Astrocyte (in vitro differentiated cells and primary cell): ENCODE results near the gene SORL1. TPM values are rescaled to one million over a fixed set of nuclear protein-coding genes. Genes with fewer than 3 reads are reported as not detected.

Experiments
- DNase-seq: peaks from one replicate; pipeline ENCODE4 v3.0.0-alpha.2; 2010; ENCODE audit warnings: low read depth
- FAIRE-seq: peaks from 2 replicates; lab custom pipeline; 2011; peaks lifted over from hg19 to GRCh38; lab: Jason Lieb, UNC
- H2AFZ ChIP-seq: 2 replicates; pipeline ENCODE4 v1.6.0; 2012; ENCODE audit warnings: low read depth, low read length, inconsistent platforms
- H3K27ac ChIP-seq: 2 replicates; pipeline ENCODE4 v1.5.1; 2011; ENCODE audit warnings: low read depth, low read length, inconsistent platforms
- H3K27me3 ChIP-seq: 2 replicates; pipeline ENCODE4 v1.6.0; 2011; ENCODE audit warnings: low read length, inconsistent platforms; ENCODE audit not compliant: insufficient read depth
- H3K36me3 ChIP-seq: 2 replicates; pipeline ENCODE4 v1.5.1; 2011; ENCODE audit warnings: low read length, inconsistent platforms; ENCODE audit not compliant: insufficient read depth
- H3K4me1 ChIP-seq: 2 replicates; pipeline ENCODE4 v1.5.1; 2011; ENCODE audit warnings: low read length, inconsistent platforms; ENCODE audit not compliant: insufficient read depth
- H3K4me2 ChIP-seq: 2 replicates; pipeline ENCODE4 v1.6.0; 2012; ENCODE audit warnings: low read length, inconsistent platforms
- H3K4me3 ChIP-seq: 2 replicates; pipeline ENCODE4 v1.5.1; 2011; ENCODE audit warnings: low read depth, mild to moderate bottlenecking, low read length, inconsistent platforms; ENCODE audit not compliant: insufficient read depth
- H3K79me2 ChIP-seq: 2 replicates; pipeline ENCODE4 v1.6.0; 2012; ENCODE audit warnings: mild to moderate bottlenecking, low read length, inconsistent platforms; ENCODE audit not compliant: insufficient read depth
- H3K9ac ChIP-seq: 2 replicates; pipeline ENCODE4 v1.6.0; 2012; ENCODE audit warnings: mild to moderate bottlenecking, low read length, inconsistent platforms
- H3K9me3 ChIP-seq: 2 replicates; pipeline ENCODE4 v1.5.1; 2012; ENCODE audit warnings: low read depth, mild to moderate bottlenecking, low read length, inconsistent platforms; ENCODE audit not compliant: insufficient read depth
- H4K20me1 ChIP-seq: 2 replicates; pipeline ENCODE4 v1.6.0; 2012; ENCODE audit warnings: low read length, inconsistent platforms; ENCODE audit not compliant: insufficient read depth
- H3K27ac Mint-ChIP-seq: one replicate; pipeline ENCODE4 v1.8.0; 2021; ENCODE audit warnings: mild to moderate bottlenecking, mixed read lengths; ENCODE audit not compliant: unreplicated experiment
- H3K27me3 Mint-ChIP-seq: one replicate; pipeline ENCODE4 v1.8.0; 2021; ENCODE audit warnings: low read depth, mixed read lengths; ENCODE audit not compliant: unreplicated experiment
- H3K36me3 Mint-ChIP-seq: one replicate; pipeline ENCODE4 v1.8.0; 2021; ENCODE audit warnings: low read depth, mixed read lengths; ENCODE audit not compliant: unreplicated experiment
- H3K4me1 Mint-ChIP-seq: one replicate; pipeline ENCODE4 v1.8.0; 2021; ENCODE audit warnings: low read depth, mixed read lengths; ENCODE audit not compliant: unreplicated experiment
- H3K4me3 Mint-ChIP-seq: one replicate; pipeline ENCODE4 v1.8.0; 2021; ENCODE audit warnings: mild to moderate bottlenecking, moderate library complexity, mixed read lengths; ENCODE audit not compliant: unreplicated experiment
- H3K9me3 Mint-ChIP-seq: one replicate; pipeline ENCODE4 v1.8.0; 2021; ENCODE audit warnings: mild to moderate bottlenecking, mixed read lengths; ENCODE audit not compliant: unreplicated experiment
- CTCF ChIP-seq: IDR thresholded peaks from 2 replicates; pipeline ENCODE4 v1.5.1; 2011; ENCODE audit warnings: low read depth, mild to moderate bottlenecking, inconsistent platforms, low read length, moderate library complexity; ENCODE audit not compliant: insufficient read depth
- EZH2 ChIP-seq: IDR thresholded peaks from 2 replicates; pipeline ENCODE4 v1.6.1; 2012; ENCODE audit warnings: mild to moderate bottlenecking, low read length, inconsistent platforms; ENCODE audit not compliant: insufficient read depth
- total RNA-seq: library from RNA; stranded (reverse); gene quantifications from 2 replicates; pipeline ENCODE4 v1.2.1, GENCODE V29; 2021

Gene SORL1
- total RNA-seq, 1 donor from 2014 or later, result 4.1 TPM

- Histone ChIP-seq H3K27me3 (peaks cover 19% of the 10 kb centered on the region), H3K9me3 (no peaks in the 10 kb centered on the region), H2AFZ (no peak overlapping the region), H3K27ac (no peak overlapping the region), H3K9ac (no peak overlapping the region), H4K20me1 (no peaks in the 10 kb centered on the region), H3K4me2 (no peak overlapping the region), H3K4me3 (no peak overlapping the region), H3K4me1 (no peaks in the 10 kb centered on the region), H3K79me2 (no peaks in the 10 kb centered on the region), H3K36me3 (no peaks in the 10 kb centered on the region)
- DNase-seq (no peak), FAIRE-seq (no peak)
- TF ChIP-seq CTCF (no peak), EZH2 (no peak)
- Mint-ChIP-seq H3K9me3 (peaks cover 17% of the 10 kb centered on the region), H3K4me1 (peaks cover 18% of the 10 kb centered on the region), H3K4me3 (no peak overlapping the region), H3K27me3 (no peaks in the 10 kb centered on the region), H3K27ac (no peak overlapping the region), H3K36me3 (peaks cover 12% of the 10 kb centered on the region)
Measured at GRCh38 chr11:121574801-121575200, 122.7 kb downstream of the SORL1 start.

- Mint-ChIP-seq H3K36me3 (peaks cover 16% of the 10 kb centered on the region), H3K4me1 (peaks cover 18% of the 10 kb centered on the region), H3K4me3 (no peak overlapping the region), H3K9me3 (peaks cover 21% of the 10 kb centered on the region), H3K27me3 (no peaks in the 10 kb centered on the region), H3K27ac (no peak overlapping the region)
- Histone ChIP-seq H3K79me2 (no peaks in the 10 kb centered on the region), H3K9ac (no peak overlapping the region), H3K4me3 (no peak overlapping the region), H3K4me2 (no peak overlapping the region), H2AFZ (no peak overlapping the region), H3K27me3 (peaks cover 19% of the 10 kb centered on the region), H3K36me3 (no peaks in the 10 kb centered on the region), H3K4me1 (no peaks in the 10 kb centered on the region), H4K20me1 (no peaks in the 10 kb centered on the region), H3K9me3 (no peaks in the 10 kb centered on the region), H3K27ac (no peak overlapping the region)
- no peak for FAIRE-seq
- TF ChIP-seq CTCF, result no peak
- no peak for TF ChIP-seq EZH2
- DNase-seq, result peak; percentile 41
Measured at GRCh38 chr11:121575250-121575962, 123.3 kb downstream of the SORL1 start.

DNA sequence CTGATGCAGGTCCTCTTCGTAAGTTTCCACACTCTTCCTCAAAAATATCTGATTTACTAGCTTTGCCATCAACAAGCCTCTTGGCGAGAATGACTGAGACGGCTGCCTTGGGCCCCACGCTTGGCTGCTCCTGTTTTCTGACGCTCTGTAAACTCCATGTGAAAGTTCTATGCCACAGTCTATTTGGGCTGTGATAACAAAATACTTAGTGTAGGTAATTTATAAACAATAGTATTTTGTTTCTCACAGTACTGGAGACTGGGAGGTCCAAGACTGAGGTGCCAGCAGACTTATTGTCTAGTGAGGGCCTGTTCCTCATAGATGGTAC is 123.8 kb downstream of the SORL1 start:
- Histone ChIP-seq H3K9ac (no peak overlapping the region), H3K4me3 (no peak overlapping the region), H3K27me3 (peaks cover 19% of the 10 kb centered on the region), H2AFZ (no peak overlapping the region), H3K9me3 (no peaks in the 10 kb centered on the region), H3K4me2 (no peak overlapping the region), H3K79me2 (no peaks in the 10 kb centered on the region), H3K4me1 (no peaks in the 10 kb centered on the region), H3K27ac (no peak overlapping the region), H4K20me1 (no peaks in the 10 kb centered on the region), H3K36me3 (no peaks in the 10 kb centered on the region)
- no peak overlapping the region for H3K4me3 Mint-ChIP-seq
- TF ChIP-seq EZH2, result no peak
- no peak for TF ChIP-seq CTCF
- no peak overlapping the region for H3K27ac Mint-ChIP-seq
- peaks cover 18% of the 10 kb centered on the region for H3K4me1 Mint-ChIP-seq
- peaks cover 16% of the 10 kb centered on the region for H3K36me3 Mint-ChIP-seq
- DNase-seq (no peak), FAIRE-seq (no peak)
- peaks cover 21% of the 10 kb centered on the region for H3K9me3 Mint-ChIP-seq
- H3K27me3 Mint-ChIP-seq, result no peaks in the 10 kb centered on the region
